ENCODE data around the gene RACGAP1. TPM values are rescaled to one million over a fixed set of nuclear protein-coding genes. Genes with fewer than 3 reads are reported as not detected.

Gene RACGAP1
- total and polyA plus RNA-seq, 12 donors: 1.3 to 28.4 (median 6.2) TPM

GRCh38 chr12:50061171-50061570 lies 35.9 kb upstream of the RACGAP1 start:
- peaks cover 9 to 11% of the 10 kb centered on the region in 2 donors for H3K4me1 ChIP-seq (replicated peaks in 1 of 2)
- 64 to 88% (median 84%) methylated on average over 2 of the region's 2 CpGs for WGBS, 4 donors
- H3K9me3 ChIP-seq (replicated peaks in 1 of 3): no peaks in the 10 kb centered on the region

GRCh38 chr12:50060120-50060468 lies 34.8 kb upstream of the RACGAP1 start:
- Histone ChIP-seq H3K27ac (no peak overlapping the region), H3K9me3 (replicated peaks in 1 of 3) (no peaks in the 10 kb centered on the region), H3K27me3 (peaks cover 6% of the 10 kb centered on the region), H3K4me1 (replicated peaks in 1 of 2) (peaks cover 11 to 14% of the 10 kb centered on the region in 2 donors), H3K36me3 (replicated peaks in 1 of 2) (no peaks in the 10 kb centered on the region), H3K4me3 (no peak overlapping the region)
- intact Hi-C loops (cut with DNase I): loop anchor here in 1 of 2 donors (5.0 kb wide), 1 partner anchor 88 kb away; the partner anchor contains the start of gene AQP6
- DNase-seq: no peak
- WGBS, 4 donors: 66 to 94% (median 79%) methylated on average over 3 to 4 of the region's 4 CpGs
- TF ChIP-seq POLR2A (IDR thresholded peaks at IDR 0.05) (no peak), CTCF (IDR thresholded peaks at IDR 0.05) (no peak)

More at GRCh38 chr12:50061171-50061570, 35.9 kb upstream of the RACGAP1 start:
- H3K27ac ChIP-seq: no peak overlapping the region
- H3K27me3 ChIP-seq: no peaks in the 10 kb centered on the region
- H3K4me3 ChIP-seq: no peak overlapping the region
- no peak for TF ChIP-seq POLR2A (IDR thresholded peaks at IDR 0.05)
- TF ChIP-seq CTCF (IDR thresholded peaks at IDR 0.05): no peak
- intact Hi-C loops (cut with DNase I): loop anchor here in 1 of 2 donors (5.0 kb wide), 1 partner anchor 89 kb away; the partner anchor contains the start of gene AQP6
- DNase-seq: peak in 1 of 7 donors; percentile 19
- no peaks in the 10 kb centered on the region for H3K36me3 ChIP-seq (replicated peaks in 1 of 2)

GRCh38 chr12:50059440-50060119 lies 34.3 kb upstream of the RACGAP1 start:
- intact Hi-C loops (cut with DNase I): loop anchor here (5.0 to 10.0 kb wide), 4 partner anchors 87 to 195 kb away; partner anchors contain the start of gene AQP6 (in 1 of the 2)
- DNase-seq: no peak
- Histone ChIP-seq H3K27me3 (peaks cover 6% of the 10 kb centered on the region), H3K4me1 (replicated peaks in 1 of 2) (peaks cover 11 to 14% of the 10 kb centered on the region in 2 donors), H3K4me3 (no peak overlapping the region), H3K36me3 (replicated peaks in 1 of 2) (no peaks in the 10 kb centered on the region), H3K9me3 (replicated peaks in 1 of 3) (no peaks in the 10 kb centered on the region), H3K27ac (no peak overlapping the region)
- 68 to 75% (median 72%) methylated on average over 9 to 12 of the region's 12 CpGs for WGBS, 4 donors
- TF ChIP-seq POLR2A (IDR thresholded peaks at IDR 0.05): no peak
- TF ChIP-seq CTCF (IDR thresholded peaks at IDR 0.05): no peak

GRCh38 chr12:50058743-50059312 lies 33.5 kb upstream of the RACGAP1 start:
- H3K4me1 ChIP-seq (replicated peaks in 1 of 2): peaks cover 11 to 14% of the 10 kb centered on the region in 2 donors
- intact Hi-C loops (cut with DNase I): loop anchor here (5.0 to 10.0 kb wide), 3 partner anchors 92 to 194 kb away; no protein-coding TSS in a partner anchor
- no peak overlapping the region for H3K27ac ChIP-seq

More at GRCh38 chr12:50058743-50059312, 33.5 kb upstream of the RACGAP1 start:
- Histone ChIP-seq H3K36me3 (replicated peaks in 1 of 2) (no peaks in the 10 kb centered on the region), H3K4me3 (no peak overlapping the region), H3K9me3 (replicated peaks in 1 of 3) (no peaks in the 10 kb centered on the region), H3K27me3 (peaks cover 6% of the 10 kb centered on the region)
- WGBS, 4 donors: 93 to 100% (median 94%) methylated on average over 1 to 15 of the region's 15 CpGs
- TF ChIP-seq POLR2A (IDR thresholded peaks at IDR 0.05) (no peak), CTCF (IDR thresholded peaks at IDR 0.05) (no peak)
- DNase-seq: no peak

Measured in adrenal gland (tissue), 12 donors.